Fibroblast of the aortic adventitia (primary cell): ENCODE results near the gene SCAMP4. TPM values are rescaled to one million over a fixed set of nuclear protein-coding genes. Genes with fewer than 3 reads are reported as not detected.
A peak's percentile ranks its signal among the peaks of the same experiment; 100 is the strongest.

Experiments used
- DNase-seq: peaks from one replicate; pipeline ENCODE4 v3.0.0-alpha.2; 2010; ENCODE audit warnings: low read depth
- H3K4me3 ChIP-seq: 2 replicates; pipeline ENCODE4 v1.5.1; 2011; ENCODE audit warnings: low read depth, mild to moderate bottlenecking, control low read depth, low read length, moderate library complexity
- total RNA-seq: library from RNA; depleted of rRNA; stranded (reverse); fragments of >200 nt; gene quantifications from 2 replicates; pipeline ENCODE4 v1.2.3, GENCODE V29; 2012; ENCODE audit warnings: low replicate concordance
- TF ChIP-seq, protein P1 (sequence below): IDR thresholded peaks from 2 replicates; pipeline ENCODE4 v1.5.1; 2011; ENCODE audit warnings: mild to moderate bottlenecking, low read length, control low read depth, inconsistent platforms; ENCODE audit not compliant: insufficient read depth

Gene SCAMP4
- total RNA-seq, 1 donor, result 59.3 TPM

- H3K4me3 ChIP-seq, result no peak overlapping the region
- TF ChIP-seq, protein P1, sequence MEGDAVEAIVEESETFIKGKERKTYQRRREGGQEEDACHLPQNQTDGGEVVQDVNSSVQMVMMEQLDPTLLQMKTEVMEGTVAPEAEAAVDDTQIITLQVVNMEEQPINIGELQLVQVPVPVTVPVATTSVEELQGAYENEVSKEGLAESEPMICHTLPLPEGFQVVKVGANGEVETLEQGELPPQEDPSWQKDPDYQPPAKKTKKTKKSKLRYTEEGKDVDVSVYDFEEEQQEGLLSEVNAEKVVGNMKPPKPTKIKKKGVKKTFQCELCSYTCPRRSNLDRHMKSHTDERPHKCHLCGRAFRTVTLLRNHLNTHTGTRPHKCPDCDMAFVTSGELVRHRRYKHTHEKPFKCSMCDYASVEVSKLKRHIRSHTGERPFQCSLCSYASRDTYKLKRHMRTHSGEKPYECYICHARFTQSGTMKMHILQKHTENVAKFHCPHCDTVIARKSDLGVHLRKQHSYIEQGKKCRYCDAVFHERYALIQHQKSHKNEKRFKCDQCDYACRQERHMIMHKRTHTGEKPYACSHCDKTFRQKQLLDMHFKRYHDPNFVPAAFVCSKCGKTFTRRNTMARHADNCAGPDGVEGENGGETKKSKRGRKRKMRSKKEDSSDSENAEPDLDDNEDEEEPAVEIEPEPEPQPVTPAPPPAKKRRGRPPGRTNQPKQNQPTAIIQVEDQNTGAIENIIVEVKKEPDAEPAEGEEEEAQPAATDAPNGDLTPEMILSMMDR, result no peak
- no peak for DNase-seq
Measured at GRCh38 chr19:1931445-1931844, 26.2 kb downstream of the SCAMP4 start.

GRCh38 chr19:1932395-1932794 is 27.2 kb downstream of the SCAMP4 start:
- H3K4me3 ChIP-seq, result no peak overlapping the region
- TF ChIP-seq, protein P1, result no peak
- DNase-seq, result no peak

DNA sequence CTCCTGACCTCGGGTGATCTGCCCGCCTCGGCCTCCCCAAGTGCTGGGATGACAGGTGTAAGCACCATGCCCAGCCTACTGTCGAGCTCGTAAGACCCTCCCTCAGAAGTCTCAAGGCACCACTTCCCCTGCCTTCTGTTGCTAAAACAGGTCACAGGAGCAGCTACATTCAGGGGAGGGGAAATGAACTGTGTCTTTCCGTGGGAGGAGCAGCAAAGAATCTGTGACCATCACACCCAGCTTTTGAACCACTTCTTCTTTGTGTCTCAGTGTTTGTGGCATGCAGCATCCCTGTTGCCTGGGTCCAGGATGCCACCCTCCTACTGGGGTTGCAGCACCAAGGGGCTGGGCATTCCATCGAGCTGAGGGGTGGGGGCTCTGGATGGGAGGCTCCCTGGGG is 28.0 kb downstream of the SCAMP4 start:
- no peak overlapping the region for H3K4me3 ChIP-seq
- no peak for DNase-seq
- TF ChIP-seq, protein P1, result no peak

GRCh38 chr19:1933942-1934341 is 28.7 kb downstream of the SCAMP4 start:
- TF ChIP-seq, protein P1, result no peak
- DNase-seq, result no peak
- no peak overlapping the region for H3K4me3 ChIP-seq

DNA sequence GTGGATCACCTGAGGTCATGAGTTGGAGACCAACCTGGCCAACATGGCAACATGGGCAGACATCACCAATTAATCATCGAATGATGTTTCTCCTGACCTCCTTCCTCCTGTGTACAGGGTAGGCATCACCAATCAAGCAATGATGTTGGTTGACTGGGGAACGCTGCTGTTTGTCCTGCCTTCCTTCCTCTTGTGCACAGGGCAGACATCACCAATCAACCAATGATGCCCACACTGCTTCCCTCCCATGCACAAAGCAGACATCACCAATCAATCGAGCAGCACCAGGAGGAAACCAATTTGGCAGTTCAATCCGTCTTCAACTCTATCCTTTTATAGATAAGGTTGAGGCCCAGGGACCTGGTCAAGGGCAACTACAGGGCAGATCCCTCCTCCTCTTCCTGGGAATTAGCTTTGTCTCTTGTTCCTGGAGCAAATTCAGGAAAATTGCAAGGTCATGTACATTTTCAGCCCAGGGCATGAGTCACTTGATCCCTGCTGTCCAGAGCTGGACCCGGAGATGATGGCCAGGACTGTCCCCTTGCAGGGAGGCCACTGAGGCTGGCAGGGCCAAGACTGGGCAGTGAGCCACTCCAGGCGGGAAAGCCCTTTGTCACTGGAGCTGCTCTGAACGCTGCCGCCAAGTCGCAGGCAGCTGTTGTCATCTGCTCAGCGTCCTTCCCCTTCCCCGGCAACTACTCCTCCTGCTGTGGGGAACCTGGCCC is 30.4 kb downstream of the SCAMP4 start:
- peak; percentile 43 for DNase-seq
- no peak overlapping the region for H3K4me3 ChIP-seq
- TF ChIP-seq, protein P1, result no peak

- no peak overlapping the region for H3K4me3 ChIP-seq
- no peak for DNase-seq
- TF ChIP-seq, protein P1, result no peak
Measured at GRCh38 chr19:1936430-1936829, 31.2 kb downstream of the SCAMP4 start.
